GM19193 (cell line): ENCODE results near the gene SPATA31E1.
"Not testable (repeated sequence)": the region's sequence is repeated elsewhere in the genome, so short reads cannot be mapped to it uniquely, and the experiment has no call there.

Experiments used
- POLR2A ChIP-seq: IDR thresholded peaks from 4 replicates; pipeline ENCODE4 v1.6.1; 2011; ENCODE audit not compliant: insufficient read depth, insufficient read length; ENCODE audit errors: extremely low read depth

SPATA31E1 gene

GRCh38 chr9:87889065-87889881, 6.6 kb downstream of the SPATA31E1 start:
- no peak for TF ChIP-seq POLR2A

GRCh38 chr9:87889882-87890252, 7.2 kb downstream of the SPATA31E1 start:
- no peak for TF ChIP-seq POLR2A

GRCh38 chr9:87890837-87891236, 8.2 kb downstream of the SPATA31E1 start:
- TF ChIP-seq POLR2A, result no peak

GRCh38 chr9:87891754-87892153, 9.1 kb downstream of the SPATA31E1 start:
- TF ChIP-seq POLR2A, result no peak

- no peak for TF ChIP-seq POLR2A
These were observed 10.3 kb downstream of the SPATA31E1 start for GRCh38 chr9:87892956-87893355.

GRCh38 chr9:87894998-87895625, 12.4 kb downstream of the SPATA31E1 start:
- TF ChIP-seq POLR2A, result no peak

- no peak for TF ChIP-seq POLR2A
These were observed 14.2 kb downstream of the SPATA31E1 start for GRCh38 chr9:87896891-87897290.

- TF ChIP-seq POLR2A, result no peak
These were observed 15.5 kb downstream of the SPATA31E1 start for GRCh38 chr9:87898151-87898550.

GRCh38 chr9:87909310-87910041, 26.8 kb downstream of the SPATA31E1 start:
- no peak for TF ChIP-seq POLR2A

- TF ChIP-seq POLR2A, result no peak
These were observed 28.1 kb downstream of the SPATA31E1 start for GRCh38 chr9:87910821-87911220.

GRCh38 chr9:87917662-87918061, 35.0 kb downstream of the SPATA31E1 start, which contains the start of gene SPATA31C1:
TSS of gene SPATA31C1 (plus strand) at chr9:87917962.
- TF ChIP-seq POLR2A, result not testable (repeated sequence)
